Measurements from ENCODE around the gene UQCC5.

Gene UQCC5

GRCh38 chr3:52536369-52537164 is at the start of gene UQCC5:
Gene UQCC5, plus strand, starts transcription at chr3:52536605. Its CDS starts 151 bp downstream, at chr3:52536756.
- peak; percentile 97 for DNase-seq (ENCODE audit: low spot score)

GRCh38 chr3:52487050-52487787 is 49.2 kb upstream of the UQCC5 start:
- no peak for DNase-seq (ENCODE audit: low spot score)

GRCh38 chr3:52487788-52488691 is 48.4 kb upstream of the UQCC5 start:
- DNase-seq (ENCODE audit: low spot score): no peak

- no peak for DNase-seq (ENCODE audit: low spot score)
Observed at GRCh38 chr3:52488746-52489145, 47.7 kb upstream of the UQCC5 start.

- DNase-seq (ENCODE audit: low spot score): no peak
Observed at GRCh38 chr3:52489453-52489852, 47.0 kb upstream of the UQCC5 start.

GRCh38 chr3:52490035-52490938 is 46.1 kb upstream of the UQCC5 start:
- DNase-seq (ENCODE audit: low spot score): no peak

- no peak for DNase-seq (ENCODE audit: low spot score)
Observed at GRCh38 chr3:52490939-52491526, 45.4 kb upstream of the UQCC5 start.

GRCh38 chr3:52492059-52492458 is 44.3 kb upstream of the UQCC5 start:
- DNase-seq (ENCODE audit: low spot score): no peak

GRCh38 chr3:52493232-52494017 is 43.0 kb upstream of the UQCC5 start:
- no peak for DNase-seq (ENCODE audit: low spot score)

- DNase-seq (ENCODE audit: low spot score): no peak
Observed at GRCh38 chr3:52494445-52494844, 42.0 kb upstream of the UQCC5 start.

GRCh38 chr3:52494886-52495495 is 41.4 kb upstream of the UQCC5 start, which contains the start of gene STAB1:
Gene STAB1, plus strand, starts transcription at chr3:52495338. Its CDS starts 76 bp downstream, at chr3:52495414.
- DNase-seq (ENCODE audit: low spot score): no peak

GRCh38 chr3:52495777-52496602 is 40.4 kb upstream of the UQCC5 start:
- no peak for DNase-seq (ENCODE audit: low spot score)

GRCh38 chr3:52498137-52499054 is 38.0 kb upstream of the UQCC5 start:
- peak; percentile 44 for DNase-seq (ENCODE audit: low spot score)

GRCh38 chr3:52501046-52501445 is 35.4 kb upstream of the UQCC5 start:
- DNase-seq (ENCODE audit: low spot score): no peak

- no peak for DNase-seq (ENCODE audit: low spot score)
Observed at GRCh38 chr3:52502001-52502400, 34.4 kb upstream of the UQCC5 start.

- DNase-seq (ENCODE audit: low spot score): no peak
Observed at GRCh38 chr3:52502808-52503350, 33.5 kb upstream of the UQCC5 start.

GRCh38 chr3:52503788-52504424 is 32.5 kb upstream of the UQCC5 start:
- no peak for DNase-seq (ENCODE audit: low spot score)

Data from putamen (tissue), 1 donor.